ENCODE data around the gene S100A16.
"Not testable (repeated sequence)": the region's sequence is repeated elsewhere in the genome, so short reads cannot be mapped to it uniquely, and the experiment has no call there.

Gene S100A16

GRCh38 chr1:153585006-153585405 is 27.9 kb downstream of the S100A16 start:
- no peak for DNase-seq (ENCODE audit: low spot score)

GRCh38 chr1:153583976-153584375 is 29.0 kb downstream of the S100A16 start:
- no peak for DNase-seq (ENCODE audit: low spot score)

GRCh38 chr1:153583514-153583913 is 29.4 kb downstream of the S100A16 start:
- not testable (repeated sequence) for DNase-seq (ENCODE audit: low spot score)

GRCh38 chr1:153582836-153583235 is 30.1 kb downstream of the S100A16 start:
- DNase-seq (ENCODE audit: low spot score), result not testable (repeated sequence)

GRCh38 chr1:153578936-153579335 is 34.0 kb downstream of the S100A16 start:
- no peak for DNase-seq (ENCODE audit: low spot score)

- no peak for DNase-seq (ENCODE audit: low spot score)
Measured at GRCh38 chr1:153578490-153578889, 34.4 kb downstream of the S100A16 start.

GRCh38 chr1:153577624-153578051 is 35.3 kb downstream of the S100A16 start:
- DNase-seq (ENCODE audit: low spot score), result no peak

GRCh38 chr1:153577138-153577537 is 35.8 kb downstream of the S100A16 start:
- DNase-seq (ENCODE audit: low spot score), result no peak

- not testable (repeated sequence) for DNase-seq (ENCODE audit: low spot score)
Measured at GRCh38 chr1:153575497-153575896, 37.4 kb downstream of the S100A16 start.

GRCh38 chr1:153575081-153575491 is 37.9 kb downstream of the S100A16 start:
- DNase-seq (ENCODE audit: low spot score), result not testable (repeated sequence)

GRCh38 chr1:153573351-153573750 is 39.6 kb downstream of the S100A16 start:
- no peak for DNase-seq (ENCODE audit: low spot score)

GRCh38 chr1:153572569-153573015 is 40.3 kb downstream of the S100A16 start:
- peak; percentile 81 for DNase-seq (ENCODE audit: low spot score)

GRCh38 chr1:153571706-153572105 is 41.2 kb downstream of the S100A16 start:
- DNase-seq (ENCODE audit: low spot score), result no peak

GRCh38 chr1:153570874-153571273 is 42.1 kb downstream of the S100A16 start:
- no peak for DNase-seq (ENCODE audit: low spot score)

- no peak for DNase-seq (ENCODE audit: low spot score)
Measured at GRCh38 chr1:153569465-153569864, 43.5 kb downstream of the S100A16 start.

- DNase-seq (ENCODE audit: low spot score), result peak; percentile 61
Measured at GRCh38 chr1:153568367-153569099, 44.4 kb downstream of the S100A16 start.

- no peak for DNase-seq (ENCODE audit: low spot score)
Measured at GRCh38 chr1:153567621-153568366, 45.1 kb downstream of the S100A16 start.

GRCh38 chr1:153566414-153567371 is 46.2 kb downstream of the S100A16 start:
- no peak for DNase-seq (ENCODE audit: low spot score)

- DNase-seq (ENCODE audit: low spot score), result no peak
Measured at GRCh38 chr1:153565529-153566374, 47.2 kb downstream of the S100A16 start, which contains the start of gene S100A2. Gene S100A2, minus strand, starts transcription at chr1:153565844. Its CDS starts 1,967 bp downstream, at chr1:153563877.

GRCh38 chr1:153563991-153564390 is 48.9 kb downstream of the S100A16 start:
- no peak for DNase-seq (ENCODE audit: low spot score)

- no peak for DNase-seq (ENCODE audit: low spot score)
Measured at GRCh38 chr1:153563483-153563901, 49.4 kb downstream of the S100A16 start.
